Right ventricle myocardium superior (tissue), 1 donor: ENCODE measurements around the gene GDPD3. TPM values are rescaled to one million over a fixed set of nuclear protein-coding genes. Genes with fewer than 3 reads are reported as not detected.
"Not testable (repeated sequence)": the region's sequence is repeated elsewhere in the genome, so short reads cannot be mapped to it uniquely, and the experiment has no call there.

Experiments used
- ATAC-seq: fragments of 200-7000 bp; cut with Tn5 transposase; one replicate; pipeline ENCODE4 v1.9.1; 2020; ENCODE audit warnings: mild to moderate bottlenecking; ENCODE audit not compliant: poor library complexity
- DNase-seq: peaks from one replicate; pipeline ENCODE4 v3.0.0-alpha.2; 2020
- intact Hi-C: fragments of 100-400 bp; cut with DNase I; formaldehyde crosslinking; loops from one replicate; pipeline ENCODE4 v1.11.2; 2022
- total RNA-seq: library from RNA; stranded (reverse); fragmentation: NEBNext Ultra II Directional; extraction: Animal tissue kit (Norgen Biotek cat#: 25700); gene quantifications from one replicate; pipeline ENCODE4 v1.2.1, GENCODE V29; 2021
- donor health status: DM: no; HTN: yes; CAD: no; lungs with severe emphysema.

GDPD3 gene
- total RNA-seq, 1 donor from 2014 or later = 2.6 TPM

DNA sequence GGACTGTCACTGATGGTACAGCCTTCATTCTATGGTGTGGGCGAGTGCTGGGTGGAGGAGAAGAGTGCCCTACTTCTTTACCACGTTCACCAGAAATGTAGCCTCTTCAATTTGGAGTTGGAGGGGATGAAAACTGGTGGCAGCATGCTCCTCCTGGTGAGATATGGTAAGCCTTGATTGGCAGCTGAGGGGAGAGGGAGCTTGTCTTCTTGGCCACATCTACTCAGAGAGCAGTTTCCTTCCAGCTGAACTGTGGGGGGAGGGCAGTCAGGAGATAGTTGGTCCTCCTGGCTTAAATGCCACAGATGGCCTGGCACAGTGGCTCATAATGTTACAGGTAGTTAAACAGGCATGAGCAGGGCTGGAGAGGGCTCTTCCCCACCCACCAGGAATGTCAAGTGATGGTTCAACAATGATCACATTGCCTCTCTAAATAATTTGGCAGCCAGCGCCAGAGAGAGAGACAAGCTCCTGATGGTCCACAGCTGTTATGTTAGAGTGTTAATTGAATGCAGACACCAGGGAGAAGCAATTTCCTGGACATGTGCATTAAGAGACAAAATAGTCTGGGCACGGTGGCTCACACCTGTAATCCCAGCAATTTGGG is 18.6 kb upstream of the GDPD3 start:
- DNase-seq = peak; percentile 20
- intact Hi-C loops = no loop called here
- ATAC-seq = peak; percentile 36

DNA sequence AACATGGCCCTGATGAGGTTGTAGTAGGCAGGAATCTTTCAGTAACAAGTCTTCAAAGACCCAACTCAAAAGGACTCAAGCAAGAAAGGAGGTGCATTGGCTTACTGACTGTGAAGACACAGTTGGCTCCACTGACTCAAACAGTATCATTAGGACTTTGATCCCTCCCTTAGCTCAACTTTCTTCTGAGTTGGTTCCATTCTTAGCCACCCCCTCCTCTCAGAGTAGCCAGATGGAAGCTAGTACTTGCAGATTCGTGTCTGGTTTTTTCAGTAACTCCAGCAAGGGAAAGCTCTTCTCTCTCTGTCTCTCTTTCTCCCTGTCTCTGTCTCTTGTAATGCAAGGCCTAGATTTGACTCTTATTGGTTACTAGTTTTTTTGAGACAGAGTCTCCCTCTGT is 14.7 kb upstream of the GDPD3 start:
- no peak for DNase-seq
- no peak for ATAC-seq
- intact Hi-C loops = no loop called here

GRCh38 chr16:30125690-30126089 is 12.4 kb upstream of the GDPD3 start:
- intact Hi-C loops, ATAC-seq, DNase-seq: not testable (repeated sequence)

GRCh38 chr16:30124985-30125379 is 11.6 kb upstream of the GDPD3 start:
- ATAC-seq = no peak
- intact Hi-C loops = no loop called here
- DNase-seq = no peak

- ATAC-seq = peak; percentile 30
- DNase-seq = no peak
- intact Hi-C loops = no loop called here
Measured at GRCh38 chr16:30122604-30123160, 9.3 kb upstream of the GDPD3 start.

GRCh38 chr16:30121741-30122571 is 8.6 kb upstream of the GDPD3 start:
- intact Hi-C loops = no loop called here
- ATAC-seq = peak; percentile 72
- DNase-seq = peak; percentile 89

DNA sequence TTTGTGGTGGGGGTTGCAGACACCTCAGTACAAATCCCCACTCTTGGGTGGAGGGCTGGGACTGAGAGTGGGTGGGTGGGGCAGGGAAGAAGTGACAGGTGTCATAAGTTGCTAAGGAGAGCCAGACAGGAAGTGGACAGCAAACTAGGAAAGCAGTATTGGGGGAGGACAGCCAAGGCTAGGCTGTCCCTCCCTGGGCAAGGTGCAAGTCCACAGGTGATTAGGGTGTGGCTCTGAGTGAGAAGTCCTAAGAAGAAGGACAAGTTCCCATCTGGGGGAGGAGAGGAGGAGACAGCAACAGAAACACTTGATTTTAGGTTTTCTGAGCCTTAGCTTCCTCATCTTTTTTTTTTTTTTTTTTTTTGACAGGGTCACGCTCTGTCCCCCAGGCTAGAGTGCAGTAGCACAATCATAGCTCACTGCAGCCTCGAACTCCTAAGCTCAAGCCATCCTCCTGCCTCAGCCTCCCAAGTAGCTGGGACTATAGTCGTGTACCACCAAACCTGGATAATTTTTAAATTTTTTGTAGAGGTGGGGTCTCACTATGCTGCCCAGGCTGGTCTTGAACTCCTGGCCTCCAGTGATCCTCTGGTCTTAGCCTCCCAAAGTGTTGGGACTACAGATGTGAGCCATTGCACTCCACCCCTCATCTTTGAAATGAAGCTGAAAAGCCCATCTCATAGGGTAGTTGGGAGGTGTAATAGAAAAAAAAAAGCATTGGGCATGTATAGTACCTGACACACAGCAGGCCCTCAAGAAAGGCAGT is 7.2 kb upstream of the GDPD3 start:
- DNase-seq (no peak), ATAC-seq (no peak)
- intact Hi-C loops = no loop called here

- intact Hi-C loops = no loop called here
- DNase-seq = no peak
- no peak for ATAC-seq
Measured at GRCh38 chr16:30119428-30119827, 6.1 kb upstream of the GDPD3 start.

- ATAC-seq (no peak), DNase-seq (no peak)
- intact Hi-C loops = no loop called here
Measured at GRCh38 chr16:30117768-30118167, 4.4 kb upstream of the GDPD3 start.

GRCh38 chr16:30116291-30117207 is 3.2 kb upstream of the GDPD3 start:
- ATAC-seq (no peak), DNase-seq (no peak)
- intact Hi-C loops = no loop called here

DNA sequence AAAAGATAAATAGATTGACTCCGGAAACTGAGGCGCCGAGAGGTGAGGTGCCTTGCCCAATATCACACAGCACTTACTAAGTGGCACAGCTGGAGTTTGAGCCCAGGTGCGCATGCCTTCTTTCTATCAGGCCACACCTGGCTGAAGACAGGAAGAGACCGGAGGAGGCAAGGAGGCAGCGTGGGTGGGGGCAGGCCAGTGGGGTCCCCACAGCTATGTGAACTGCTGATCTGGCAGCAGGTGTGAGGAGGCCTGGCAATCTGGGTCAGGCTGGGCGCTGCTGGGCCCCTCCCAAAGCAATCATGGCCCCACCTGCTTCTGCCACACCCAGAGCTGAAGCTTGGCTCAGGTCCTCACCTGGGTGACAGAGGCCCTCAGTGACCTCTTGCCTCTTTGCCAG is 1.9 kb upstream of the GDPD3 start:
- intact Hi-C loops = no loop called here
- ATAC-seq = peak; percentile 27
- DNase-seq = no peak

DNA sequence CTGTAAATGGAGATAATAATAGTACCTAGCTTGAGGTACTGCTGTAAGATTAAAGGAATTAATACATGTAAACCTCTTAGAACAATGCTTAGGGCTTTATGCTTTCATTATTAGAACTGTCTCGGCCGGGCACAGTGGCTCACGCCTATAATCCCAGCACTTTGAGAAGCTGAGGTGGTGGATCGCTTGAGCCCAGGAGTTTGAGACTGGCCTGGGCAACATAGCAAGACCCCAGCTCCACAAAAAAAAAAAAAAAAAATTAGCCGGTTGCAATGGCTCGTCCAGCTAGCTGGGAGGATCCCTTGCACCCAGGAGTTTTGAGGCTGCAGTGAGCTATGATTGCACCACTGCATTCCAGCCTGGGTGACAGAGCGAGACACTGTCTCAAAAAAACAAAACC is 1.5 kb upstream of the GDPD3 start:
- DNase-seq, ATAC-seq, intact Hi-C loops: not testable (repeated sequence)

DNA sequence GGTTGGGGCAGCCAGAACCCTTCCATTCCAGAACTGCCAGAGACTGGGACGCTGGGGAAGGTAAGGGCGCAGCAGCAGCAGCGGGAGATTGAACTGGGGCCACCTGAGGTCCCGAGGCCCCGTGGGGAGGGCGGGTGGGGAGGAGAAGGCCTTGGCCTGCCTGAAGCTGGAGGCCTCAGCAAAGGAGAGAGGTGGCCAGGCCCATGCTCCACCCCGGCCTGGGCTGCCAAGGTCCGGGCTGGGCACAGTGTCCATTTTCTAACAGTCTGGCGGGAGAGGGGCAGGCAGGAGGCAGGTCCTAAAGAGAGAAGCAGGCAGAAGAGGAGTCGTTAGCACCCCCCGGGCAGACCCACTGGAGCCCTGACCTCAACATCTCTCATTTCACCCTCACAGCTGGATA is 1.1 kb upstream of the GDPD3 start:
- ATAC-seq (no peak), DNase-seq (no peak)
- intact Hi-C loops = no loop called here

GRCh38 chr16:30113711-30114333 is 485 bp upstream of the GDPD3 start:
- ATAC-seq = no peak
- DNase-seq = no peak
- intact Hi-C loops = no loop called here

- peak; percentile 50 for ATAC-seq
- intact Hi-C loops = no loop called here
- DNase-seq = peak; percentile 80
Measured at GRCh38 chr16:30112197-30113030, 923 bp downstream of the GDPD3 start.

GRCh38 chr16:30110661-30111060 is 2.7 kb downstream of the GDPD3 start:
- no peak for ATAC-seq
- intact Hi-C loops = no loop called here
- DNase-seq = no peak
